H9 (cell line): ENCODE data around the gene PRKCZ. TPM values are rescaled to one million over a fixed set of nuclear protein-coding genes. Genes with fewer than 3 reads are reported as not detected.

Source experiments
- DNase-seq: peaks from one replicate; pipeline ENCODE4 v3.0.0-alpha.2; 2017
- H2AFZ ChIP-seq: one replicate; pipeline ENCODE4 v1.6.1; 2013; ENCODE audit warnings: mild to moderate bottlenecking, low read length, control low read depth, moderate library complexity
- H2AK5ac ChIP-seq: 2 replicates; pipeline ENCODE4 v1.6.1; 2013; ENCODE audit warnings: low read length, control low read depth, mixed read lengths; ENCODE audit not compliant: insufficient read length
- H2BK120ac ChIP-seq: one replicate; pipeline ENCODE4 v1.6.1; 2013; ENCODE audit warnings: low read depth, mild to moderate bottlenecking, low read length, control low read depth, inconsistent platforms; ENCODE audit not compliant: poor library complexity, severe bottlenecking
- H2BK12ac ChIP-seq: 2 replicates; pipeline ENCODE4 v1.6.1; 2013; ENCODE audit warnings: low read length, control low read depth, mixed read lengths, low read depth; ENCODE audit not compliant: insufficient read length
- H2BK15ac ChIP-seq: 2 replicates; pipeline ENCODE4 v1.6.1; 2013; ENCODE audit warnings: low read depth, low read length, control low read depth
- H2BK20ac ChIP-seq: one replicate; pipeline ENCODE4 v1.6.1; 2013; ENCODE audit warnings: low read depth, mild to moderate bottlenecking, low read length, control low read depth, inconsistent platforms; ENCODE audit not compliant: poor library complexity, severe bottlenecking
- H2BK5ac ChIP-seq: 2 replicates; pipeline ENCODE4 v1.6.1; 2013; ENCODE audit warnings: low read length, control low read depth, mixed read lengths; ENCODE audit not compliant: insufficient read length
- H3K14ac ChIP-seq: 2 replicates; pipeline ENCODE4 v1.6.1; 2013; ENCODE audit warnings: low read length, control low read depth; ENCODE audit not compliant: insufficient read depth
- H3K18ac ChIP-seq: 2 replicates; pipeline ENCODE4 v1.6.1; 2013; ENCODE audit warnings: low read depth, mild to moderate bottlenecking, mixed read lengths, low read length, control low read depth; ENCODE audit not compliant: insufficient read length
- H3K23ac ChIP-seq: 2 replicates; pipeline ENCODE4 v1.6.1; 2013; ENCODE audit warnings: low read length, control low read depth, mixed read lengths, low read depth; ENCODE audit not compliant: insufficient read length
- H3K23me2 ChIP-seq: 2 replicates; pipeline ENCODE4 v1.6.1; 2013; ENCODE audit warnings: low read depth, mild to moderate bottlenecking, mixed read lengths, low read length, control low read depth; ENCODE audit not compliant: insufficient read length, poor library complexity, severe bottlenecking
- H3K27ac ChIP-seq: 2 replicates; pipeline ENCODE4 v1.5.1; 2013; ENCODE audit warnings: low read length, control low read depth, mixed read lengths, low read depth; ENCODE audit not compliant: insufficient read length
- H3K27me3 ChIP-seq: 2 replicates; pipeline ENCODE4 v1.6.1; 2013; ENCODE audit warnings: low read length, control low read depth, inconsistent platforms; ENCODE audit not compliant: insufficient read depth
- H3K4ac ChIP-seq: 2 replicates; pipeline ENCODE4 v1.6.1; 2013; ENCODE audit warnings: low read depth, mild to moderate bottlenecking, control low read depth, inconsistent platforms, low read length, moderate library complexity
- H3K4me1 ChIP-seq: 2 replicates; pipeline ENCODE4 v1.6.1; 2013; ENCODE audit warnings: low read length, control low read depth, inconsistent platforms; ENCODE audit not compliant: insufficient read depth
- H3K4me2 ChIP-seq: 2 replicates; pipeline ENCODE4 v1.6.1; 2013; ENCODE audit warnings: low read length, control low read depth, mixed read lengths; ENCODE audit not compliant: insufficient read length, insufficient read depth
- H3K56ac ChIP-seq: 2 replicates; pipeline ENCODE4 v1.6.1; 2013; ENCODE audit warnings: low read depth, mild to moderate bottlenecking, mixed read lengths, low read length, control low read depth; ENCODE audit not compliant: insufficient read length
- H3K79me1 ChIP-seq: 2 replicates; pipeline ENCODE4 v1.6.1; 2013; ENCODE audit warnings: low read depth, mild to moderate bottlenecking, moderate library complexity, low read length, control low read depth, inconsistent platforms; ENCODE audit not compliant: insufficient read depth, poor library complexity, severe bottlenecking
- H3K79me2 ChIP-seq: 2 replicates; pipeline ENCODE4 v1.6.1; 2013; ENCODE audit warnings: low read length, control low read depth, inconsistent platforms; ENCODE audit not compliant: insufficient read depth
- H3K9ac ChIP-seq: 2 replicates; pipeline ENCODE4 v1.6.1; 2013; ENCODE audit warnings: low read length, control low read depth, mixed read lengths; ENCODE audit not compliant: insufficient read length; ENCODE audit errors: extremely low read depth
- H3K9me3 ChIP-seq: one replicate; pipeline ENCODE4 v1.6.1; 2013; ENCODE audit warnings: low read depth, low read length, inconsistent platforms; ENCODE audit not compliant: control insufficient read depth
- H3T11ph ChIP-seq: one replicate; pipeline ENCODE4 v1.6.1; 2013; ENCODE audit warnings: mild to moderate bottlenecking, low read length, control low read depth, inconsistent platforms
- H4K20me1 ChIP-seq: one replicate; pipeline ENCODE4 v1.6.1; 2013; ENCODE audit not compliant: control insufficient read depth, insufficient read length, insufficient read depth
- H4K5ac ChIP-seq: 2 replicates; pipeline ENCODE4 v1.6.1; 2013; ENCODE audit warnings: low read depth, mild to moderate bottlenecking, mixed read lengths, low read length, control low read depth; ENCODE audit not compliant: insufficient read length
- H4K8ac ChIP-seq: replicated peaks from 2 replicates; pipeline ENCODE4 v1.6.1; 2013; ENCODE audit warnings: low read length, control low read depth, mixed read lengths, low read depth; ENCODE audit not compliant: insufficient read length
- H4K91ac ChIP-seq: 2 replicates; pipeline ENCODE4 v1.6.1; 2013; ENCODE audit warnings: low read depth, mild to moderate bottlenecking, moderate library complexity, mixed read lengths, low read length, control low read depth; ENCODE audit not compliant: insufficient read length
- H3K27ac Mint-ChIP-seq, 3 experiments: 2 replicates in 2 of 3; 3 replicates in 1 of 3; pipeline ENCODE4 v1.8.0; 2020 to 2021; ENCODE audit warnings: mixed read lengths in 3 of 3, mild to moderate bottlenecking in 1 of 3, moderate library complexity in 1 of 3
- H3K27me3 Mint-ChIP-seq: 2 replicates; pipeline ENCODE4 v1.8.0; 2021; ENCODE audit warnings: low read depth, mild to moderate bottlenecking, moderate library complexity, mixed read lengths
- H3K36me3 Mint-ChIP-seq, 3 experiments: 2 replicates in 2 of 3; 3 replicates in 1 of 3; pipeline ENCODE4 v1.8.0; 2020 to 2021; ENCODE audit warnings: low read depth in 3 of 3, mixed read lengths in 3 of 3; ENCODE audit not compliant: insufficient read depth in 1 of 3
- H3K4me1 Mint-ChIP-seq, 2 experiments: 2 replicates each; pipeline ENCODE4 v1.8.0; 2020; ENCODE audit warnings: mixed read lengths in 2 of 2
- H3K4me3 Mint-ChIP-seq, 2 experiments: 2 replicates in 1 of 2; 3 replicates in 1 of 2; pipeline ENCODE4 v1.8.0; 2020 to 2021; ENCODE audit warnings: mild to moderate bottlenecking in 2 of 2, mixed read lengths in 2 of 2, moderate library complexity in 1 of 2
- H3K9me3 Mint-ChIP-seq, 2 experiments: 2 replicates in 1 of 2; 3 replicates in 1 of 2; pipeline ENCODE4 v1.8.0; 2020; ENCODE audit warnings: mild to moderate bottlenecking in 2 of 2, mixed read lengths in 2 of 2, moderate library complexity in 1 of 2
- CTCF ChIP-seq: fragments of 200-600 bp; sonication (generic); conservative IDR thresholded peaks from 3 replicates; pipeline ENCODE4 v1.8.0; 2021; ENCODE audit warnings: antibody characterized with exemption, mild to moderate bottlenecking
- WGBS: extraction: QIAGEN DNeasy Blood & Tissue Kit; methylation state at CpG from one replicate; pipeline ENCODE4 v1.1.7; 2013; ENCODE audit warnings: missing lambda C conversion rate, low lambda C conversion rate, mixed read lengths; ENCODE audit not compliant: insufficient read length; ENCODE audit errors: extremely low coverage; 5-methylcytosine and 5-hydroxymethylcytosine counted together
- total RNA-seq: library from RNA; stranded (reverse); gene quantifications from 2 replicates; pipeline ENCODE4 v1.2.1, GENCODE V29; 2021

PRKCZ gene
- total RNA-seq, 1 experiment from 2014 or later: 48.4 TPM

- no peak overlapping the region for H3T11ph ChIP-seq
- peaks cover 2 to 13% of the 10 kb centered on the region in 2 experiments; a peak in 2 of 4 replicates for H3K4me1 Mint-ChIP-seq
- H2AK5ac ChIP-seq: no peak overlapping the region
- H2BK120ac ChIP-seq: no peak overlapping the region
- no peak overlapping the region for H3K4me2 ChIP-seq
- no peak overlapping the region for H4K8ac ChIP-seq
- H3K4me3 Mint-ChIP-seq: no peak overlapping the region
- H4K91ac ChIP-seq: no peak overlapping the region
- no peak overlapping the region for H2BK12ac ChIP-seq
- peaks cover 17 to 30% (median 25%) of the 10 kb centered on the region in 3 experiments for H3K36me3 Mint-ChIP-seq
- H2BK15ac ChIP-seq: no peak overlapping the region
- H2AFZ ChIP-seq: no peak overlapping the region
- H3K23me2 ChIP-seq: no peaks in the 10 kb centered on the region
- no peak overlapping the region for H3K23ac ChIP-seq
- H3K56ac ChIP-seq: no peak overlapping the region
- no peak overlapping the region for H3K18ac ChIP-seq
- DNase-seq: no peak
- H3K79me2 ChIP-seq: peaks cover 1% of the 10 kb centered on the region; the same call in 1 of the 2 replicates
- no peak overlapping the region for H2BK5ac ChIP-seq
- H4K5ac ChIP-seq: no peak overlapping the region
- peaks cover 3% of the 10 kb centered on the region for H3K9me3 ChIP-seq
- H3K79me1 ChIP-seq: no peaks in the 10 kb centered on the region
- H4K20me1 ChIP-seq: no peaks in the 10 kb centered on the region
- H3K27me3 ChIP-seq: no peaks in the 10 kb centered on the region
- H3K27ac ChIP-seq: no peak overlapping the region
- no peak overlapping the region for H2BK20ac ChIP-seq
- no peak overlapping the region for H3K4ac ChIP-seq
- no peak for TF ChIP-seq CTCF
- WGBS: no CpG with 5 or more reads among the region's 14 CpGs
- no peaks in the 10 kb centered on the region; the same call in 1 of the 2 replicates for H3K27me3 Mint-ChIP-seq
- peaks cover 6 to 8% of the 10 kb centered on the region in 2 experiments for H3K9me3 Mint-ChIP-seq
- H3K27ac Mint-ChIP-seq: no peak overlapping the region; a peak in 2 of 7 replicates
- no peak overlapping the region for H3K9ac ChIP-seq
- no peaks in the 10 kb centered on the region for H3K4me1 ChIP-seq
- no peak overlapping the region for H3K14ac ChIP-seq
Observed at GRCh38 chr1:2072891-2073290, 22.7 kb downstream of the PRKCZ start.
